Omental fat pad (tissue), 4 donors: Measurements from ENCODE around the gene EID1. TPM values are rescaled to one million over a fixed set of nuclear protein-coding genes. Genes with fewer than 3 reads are reported as not detected.
"Not testable (repeated sequence)": the region's sequence is repeated elsewhere in the genome, so short reads cannot be mapped to it uniquely, and the experiment has no call there.

ENCODE experiments used
- ATAC-seq: fragments of 150-250 bp; one replicate; pipeline ENCODE4 v1.9.1; 2016; ENCODE audit warnings: mild to moderate bottlenecking, moderate library complexity; ENCODE audit not compliant: low FRiP score
- DNase-seq: peaks from one replicate; pipeline ENCODE4 v3.0.0-alpha.2; 2019; ENCODE audit warnings: low spot score
- CTCF ChIP-seq, 3 donors: fragments of 450-650 bp; IDR thresholded peaks; one replicate each; pipeline ENCODE4 v1.5.1; 2016 to 2017; ENCODE audit warnings: antibody characterized with exemption in 3 of 3, mild to moderate bottlenecking in 3 of 3, moderate library complexity in 2 of 3
- total RNA-seq, 4 donors: library from RNA; depleted of rRNA; stranded (reverse); fragments of >200 nt; gene quantifications; one replicate each; pipeline ENCODE4 v1.1.0, GENCODE V29; 2016

Gene EID1
- total RNA-seq, 4 donors from 2014 or later = 152 to 235 (median 216) TPM

GRCh38 chr15:48905847-48906246 lies 27.9 kb downstream of the EID1 start:
- DNase-seq (no peak), ATAC-seq (no peak)
- no peak for TF ChIP-seq CTCF (IDR thresholded peaks at IDR 0.05)

- not testable (repeated sequence) for DNase-seq, ATAC-seq
Measured at GRCh38 chr15:48909313-48909712, 31.4 kb downstream of the EID1 start.

GRCh38 chr15:48910554-48910953 lies 32.6 kb downstream of the EID1 start:
- ATAC-seq, DNase-seq: not testable (repeated sequence)

GRCh38 chr15:48913141-48913540 lies 35.2 kb downstream of the EID1 start:
- ATAC-seq (no peak), DNase-seq (no peak)
- TF ChIP-seq CTCF (IDR thresholded peaks at IDR 0.05) = no peak

GRCh38 chr15:48914717-48915116 lies 36.8 kb downstream of the EID1 start:
- no peak for ATAC-seq
- TF ChIP-seq CTCF (IDR thresholded peaks at IDR 0.05) = no peak
- no peak for DNase-seq

- DNase-seq (no peak), ATAC-seq (no peak)
- TF ChIP-seq CTCF (IDR thresholded peaks at IDR 0.05) = no peak
Measured at GRCh38 chr15:48915861-48916260, 37.9 kb downstream of the EID1 start.

- ATAC-seq = no peak
- no peak for TF ChIP-seq CTCF (IDR thresholded peaks at IDR 0.05)
- no peak for DNase-seq
Measured at GRCh38 chr15:48916721-48917120, 38.8 kb downstream of the EID1 start.

GRCh38 chr15:48922046-48922445 lies 44.1 kb downstream of the EID1 start:
- DNase-seq = no peak
- TF ChIP-seq CTCF (IDR thresholded peaks at IDR 0.05) = no peak
- no peak for ATAC-seq
